Activated CD8-positive, alpha-beta memory T cell treated with anti-CD3 and anti-CD28 coated beads, Interleukin-2, amount 10 ng/mL, durations not matched to agents 7 days and 5 days (primary cell): ENCODE data around the gene SAAL1. TPM values are rescaled to one million over a fixed set of nuclear protein-coding genes. Genes with fewer than 3 reads are reported as not detected.

Experiments used
- ATAC-seq: fragments of 150-1000 bp; cut with Tn5 transposase; one replicate; pipeline ENCODE4 v1.10.0; 2021; ENCODE audit warnings: moderate library complexity
- CTCF ChIA-PET: fragments of 350-600 bp; sonication (Branson Sonifier 250); formaldehyde crosslinking; loops from one replicate; lab custom pipeline; 2021; ENCODE audit warnings: antibody characterized with exemption; lab: Charles Lee
- DNase-seq: peaks from one replicate; pipeline ENCODE4 v3.0.0-alpha.2; 2020
- H3K27ac Mint-ChIP-seq: one replicate; pipeline ENCODE4 v1.8.0; 2021; ENCODE audit warnings: mild to moderate bottlenecking, mixed read lengths
- H3K27me3 Mint-ChIP-seq: one replicate; pipeline ENCODE4 v1.8.0; 2021; ENCODE audit warnings: mixed read lengths
- H3K36me3 Mint-ChIP-seq: one replicate; pipeline ENCODE4 v1.8.0; 2021; ENCODE audit warnings: mild to moderate bottlenecking, mixed read lengths
- H3K4me1 Mint-ChIP-seq: one replicate; pipeline ENCODE4 v1.8.0; 2021; ENCODE audit warnings: mixed read lengths
- H3K4me3 Mint-ChIP-seq: one replicate; pipeline ENCODE4 v1.8.0; 2021; ENCODE audit warnings: mild to moderate bottlenecking, moderate library complexity, mixed read lengths
- H3K9me3 Mint-ChIP-seq: one replicate; pipeline ENCODE4 v1.8.0; 2022; ENCODE audit warnings: low read depth, mixed read lengths
- total RNA-seq, 2 experiments: library from RNA; stranded (reverse); gene quantifications; one replicate each; pipeline ENCODE4 v1.2.3, GENCODE V29; 2021

The SAAL1 gene
- total RNA-seq, 2 experiments from 2014 or later = 30.0 to 35.3 TPM

DNA sequence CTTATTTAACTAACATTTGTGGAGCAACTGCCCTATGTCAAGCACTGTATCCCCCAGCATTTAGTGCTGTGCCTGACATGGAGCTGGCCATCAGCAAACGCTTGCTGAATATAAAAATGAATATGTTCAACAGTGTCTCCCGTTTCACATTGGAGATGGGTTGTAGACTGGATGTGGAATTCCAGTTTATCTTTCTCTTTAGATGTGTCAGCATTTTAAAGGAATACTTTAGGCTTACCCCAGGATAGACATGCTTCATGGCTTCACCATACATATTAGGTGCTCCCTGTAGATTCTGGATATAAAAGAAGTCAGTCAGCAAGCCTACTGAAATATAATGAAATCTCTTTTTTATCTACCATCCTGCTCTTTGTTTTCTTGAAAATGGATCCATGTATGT is 38.5 kb downstream of the SAAL1 start:
- Mint-ChIP-seq H3K4me3 (no peak overlapping the region), H3K9me3 (no peaks in the 10 kb centered on the region), H3K27ac (no peak overlapping the region), H3K36me3 (no peaks in the 10 kb centered on the region), H3K4me1 (no peaks in the 10 kb centered on the region), H3K27me3 (no peaks in the 10 kb centered on the region)
- CTCF ChIA-PET = no interaction called here
- DNase-seq (no peak), ATAC-seq (no peak)

- Mint-ChIP-seq H3K4me3 (no peak overlapping the region), H3K9me3 (no peaks in the 10 kb centered on the region), H3K27me3 (no peaks in the 10 kb centered on the region), H3K27ac (no peak overlapping the region), H3K36me3 (no peaks in the 10 kb centered on the region), H3K4me1 (no peaks in the 10 kb centered on the region)
- DNase-seq (no peak), ATAC-seq (no peak)
- CTCF ChIA-PET = no interaction called here
Observed at GRCh38 chr11:18066626-18067025, 39.3 kb downstream of the SAAL1 start.

DNA sequence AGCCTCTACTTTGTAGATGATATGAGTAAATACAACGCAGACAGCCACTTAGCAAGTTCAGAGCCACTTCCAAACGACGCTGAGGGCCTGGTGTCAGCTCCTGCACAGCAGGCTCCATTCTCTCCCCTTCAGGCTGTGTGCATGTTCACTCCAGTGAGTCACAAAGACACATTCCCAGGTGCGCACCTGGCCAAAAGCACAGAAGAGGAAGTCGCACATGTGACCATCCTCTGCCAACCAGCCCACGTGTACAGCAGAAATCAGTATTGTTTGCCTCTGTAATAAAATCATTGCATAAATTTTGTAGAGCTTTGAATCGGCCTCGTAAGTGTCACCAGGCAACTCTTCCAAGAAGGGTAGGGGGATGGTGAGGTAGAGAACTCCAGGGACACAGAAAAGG is 40.3 kb downstream of the SAAL1 start:
- Mint-ChIP-seq H3K36me3 (no peaks in the 10 kb centered on the region), H3K4me1 (no peaks in the 10 kb centered on the region), H3K4me3 (no peak overlapping the region), H3K27ac (no peak overlapping the region), H3K27me3 (no peaks in the 10 kb centered on the region), H3K9me3 (no peaks in the 10 kb centered on the region)
- DNase-seq = no peak
- CTCF ChIA-PET = no interaction called here
- ATAC-seq = no peak

- Mint-ChIP-seq H3K27ac (no peak overlapping the region), H3K4me1 (no peaks in the 10 kb centered on the region), H3K36me3 (no peaks in the 10 kb centered on the region), H3K9me3 (no peaks in the 10 kb centered on the region), H3K27me3 (no peaks in the 10 kb centered on the region), H3K4me3 (no peak overlapping the region)
- CTCF ChIA-PET = no interaction called here
- ATAC-seq = no peak
- DNase-seq = no peak
Observed at GRCh38 chr11:18064450-18065054, 41.3 kb downstream of the SAAL1 start.

DNA sequence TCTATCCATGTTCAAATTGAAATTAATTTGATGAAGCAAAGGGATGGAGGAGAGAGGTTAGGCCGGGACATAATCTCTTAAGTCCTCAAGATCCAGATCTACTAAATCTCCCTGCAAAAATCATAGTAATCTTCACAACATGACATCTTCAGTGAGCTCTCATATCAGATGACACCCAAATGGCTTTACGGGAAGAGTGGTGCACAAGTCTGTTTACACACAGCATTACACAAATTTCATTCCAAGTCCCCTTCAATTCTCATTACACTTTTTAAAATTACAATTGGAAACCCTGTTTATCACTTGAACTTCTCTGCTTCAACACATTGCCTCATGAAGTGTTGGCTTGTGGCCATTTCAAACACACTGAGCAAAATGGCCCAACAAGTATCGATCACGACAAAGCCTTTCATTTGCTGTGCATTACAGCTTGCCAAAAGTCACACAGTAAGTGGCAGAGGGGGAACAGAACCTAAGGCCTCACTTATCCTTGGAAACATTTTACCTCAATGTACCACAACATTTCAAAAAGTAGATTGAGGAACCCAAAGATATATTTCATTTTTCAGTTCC is 41.9 kb downstream of the SAAL1 start:
- H3K27ac Mint-ChIP-seq = no peak overlapping the region
- H3K4me3 Mint-ChIP-seq = no peak overlapping the region
- CTCF ChIA-PET = interaction anchor here (1.2 to 1.5 kb wide), 2 partner anchors 42 to 51 kb away, joined by 3 to 7 read pairs; no protein-coding TSS in a partner anchor

GRCh38 chr11:18063125-18063524 is 42.8 kb downstream of the SAAL1 start:
- CTCF ChIA-PET = interaction anchor here (1.2 to 1.5 kb wide), 2 partner anchors 43 to 52 kb away, joined by 3 to 7 read pairs; no protein-coding TSS in a partner anchor

More for the DNA sequence above, 41.9 kb downstream of the SAAL1 start:
- Mint-ChIP-seq H3K27me3 (no peaks in the 10 kb centered on the region), H3K9me3 (no peaks in the 10 kb centered on the region), H3K36me3 (no peaks in the 10 kb centered on the region), H3K4me1 (no peaks in the 10 kb centered on the region)
- ATAC-seq (no peak), DNase-seq (no peak)

GRCh38 chr11:18061351-18061750 is 44.5 kb downstream of the SAAL1 start:
- Mint-ChIP-seq H3K9me3 (no peaks in the 10 kb centered on the region), H3K4me1 (no peaks in the 10 kb centered on the region), H3K27me3 (peaks cover under 1% of the 10 kb centered on the region), H3K27ac (no peak overlapping the region), H3K4me3 (no peak overlapping the region), H3K36me3 (no peaks in the 10 kb centered on the region)
- CTCF ChIA-PET = no interaction called here
- no peak for ATAC-seq
- no peak for DNase-seq

More at GRCh38 chr11:18063125-18063524, 42.8 kb downstream of the SAAL1 start:
- Mint-ChIP-seq H3K36me3 (no peaks in the 10 kb centered on the region), H3K4me1 (no peaks in the 10 kb centered on the region), H3K9me3 (no peaks in the 10 kb centered on the region), H3K27me3 (no peaks in the 10 kb centered on the region), H3K27ac (no peak overlapping the region), H3K4me3 (no peak overlapping the region)
- no peak for DNase-seq
- ATAC-seq = no peak

DNA sequence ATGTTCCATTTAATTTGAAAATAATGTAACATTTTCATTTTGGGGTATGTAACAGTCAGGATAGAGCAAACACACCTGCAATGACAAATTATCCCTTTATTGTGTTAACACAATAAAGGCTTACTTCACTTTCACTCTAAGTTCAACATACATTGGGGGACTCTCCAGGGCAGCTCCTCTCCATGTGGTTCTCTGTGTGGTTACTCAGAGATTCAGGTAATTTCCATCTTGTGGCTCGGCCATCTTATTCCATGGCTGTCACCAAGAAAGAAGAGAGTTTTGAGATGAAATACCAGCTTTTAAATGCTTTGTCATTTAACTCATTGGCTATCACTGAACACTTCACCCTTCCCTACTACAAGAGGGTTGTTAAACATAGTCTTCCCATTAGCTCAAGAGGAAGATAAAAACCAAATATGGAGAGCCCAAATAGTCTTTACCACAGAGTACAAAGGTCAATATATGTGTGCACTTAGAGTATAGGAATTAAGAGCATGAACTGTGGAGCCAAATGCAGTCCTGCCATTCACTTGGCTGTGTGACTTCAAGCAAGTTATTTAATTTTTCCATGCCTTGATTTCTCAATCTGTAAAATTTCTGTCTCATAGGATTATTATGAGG is 49.2 kb downstream of the SAAL1 start:
- Mint-ChIP-seq H3K4me3 (no peak overlapping the region), H3K36me3 (no peaks in the 10 kb centered on the region), H3K27me3 (peaks cover 2% of the 10 kb centered on the region), H3K4me1 (no peaks in the 10 kb centered on the region), H3K9me3 (no peaks in the 10 kb centered on the region), H3K27ac (no peak overlapping the region)
- no peak for ATAC-seq
- DNase-seq = no peak
- CTCF ChIA-PET = no interaction called here

DNA sequence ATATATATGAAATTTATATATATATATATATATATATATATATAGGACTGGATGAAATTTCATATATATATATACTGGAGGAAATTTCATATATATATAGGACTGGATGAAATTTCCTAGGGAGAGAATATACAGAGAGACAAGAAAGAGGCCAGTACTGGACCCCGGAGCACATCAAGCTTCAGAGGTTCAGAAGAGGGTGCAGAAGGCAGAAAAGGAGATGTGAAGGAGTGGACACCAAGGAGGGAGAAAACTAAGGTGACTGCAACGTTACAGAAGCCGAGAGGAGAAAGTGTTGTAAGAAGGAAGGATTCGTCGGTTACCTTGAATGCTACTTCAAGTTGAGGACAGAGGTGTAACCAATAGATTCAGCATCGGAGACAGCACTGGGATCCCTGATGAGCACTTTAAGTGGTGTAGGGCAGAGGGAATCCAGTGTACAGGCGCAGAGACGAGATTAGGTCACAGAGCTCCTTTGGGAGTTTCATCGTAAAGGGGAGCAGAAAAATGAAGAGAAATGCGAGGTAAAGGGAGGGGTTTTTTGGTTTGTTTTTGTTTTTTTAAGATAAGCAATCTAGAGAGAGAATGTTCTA is 51.3 kb downstream of the SAAL1 start:
- no peaks in the 10 kb centered on the region for H3K4me1 Mint-ChIP-seq
- ATAC-seq (no peak), DNase-seq (no peak)
- H3K36me3 Mint-ChIP-seq = no peaks in the 10 kb centered on the region
- H3K4me3 Mint-ChIP-seq = no peak overlapping the region
- H3K27ac Mint-ChIP-seq = no peak overlapping the region
- CTCF ChIA-PET = no interaction called here
- H3K9me3 Mint-ChIP-seq = no peaks in the 10 kb centered on the region
- peaks cover 6% of the 10 kb centered on the region for H3K27me3 Mint-ChIP-seq

- no peaks in the 10 kb centered on the region for H3K36me3 Mint-ChIP-seq
- H3K27ac Mint-ChIP-seq = no peak overlapping the region
- CTCF ChIA-PET = no interaction called here
- no peaks in the 10 kb centered on the region for H3K4me1 Mint-ChIP-seq
- ATAC-seq = no peak
- H3K4me3 Mint-ChIP-seq = no peak overlapping the region
- peaks cover 35% of the 10 kb centered on the region for H3K27me3 Mint-ChIP-seq
- H3K9me3 Mint-ChIP-seq = no peaks in the 10 kb centered on the region
- DNase-seq = no peak
Observed at GRCh38 chr11:18050848-18051247, 55.0 kb downstream of the SAAL1 start.

- CTCF ChIA-PET = interaction anchor here (0.5 kb wide), 1 partner anchor 457 kb away, joined by 4 read pairs; no protein-coding TSS in a partner anchor
- DNase-seq = no peak
- H3K4me1 Mint-ChIP-seq = no peaks in the 10 kb centered on the region
- H3K36me3 Mint-ChIP-seq = no peaks in the 10 kb centered on the region
- peaks cover 64% of the 10 kb centered on the region for H3K27me3 Mint-ChIP-seq
- no peak for ATAC-seq
- H3K27ac Mint-ChIP-seq = no peak within 1 kb of the TSS
- no peak within 1 kb of the TSS for H3K4me3 Mint-ChIP-seq
- H3K9me3 Mint-ChIP-seq = no peaks in the 10 kb centered on the region
Observed at GRCh38 chr11:18046116-18046777, 59.6 kb downstream of the SAAL1 start, which contains the start of gene TPH1. TPH1 (minus strand) TSS chr11:18046269; CDS start chr11:18040762, 5,507 bp downstream.

- peaks cover 4% of the 10 kb centered on the region for H3K27me3 Mint-ChIP-seq
- H3K9me3 Mint-ChIP-seq = no peaks in the 10 kb centered on the region
- CTCF ChIA-PET = interaction anchor here (0.6 kb wide), 1 partner anchor 10 kb away, joined by 4 read pairs; no protein-coding TSS in a partner anchor
- no peak overlapping the region for H3K4me3 Mint-ChIP-seq
- DNase-seq (no peak), ATAC-seq (no peak)
- H3K27ac Mint-ChIP-seq = no peak overlapping the region
- no peaks in the 10 kb centered on the region for H3K4me1 Mint-ChIP-seq
- no peaks in the 10 kb centered on the region for H3K36me3 Mint-ChIP-seq
Observed at GRCh38 chr11:18036456-18036855, 69.4 kb downstream of the SAAL1 start.
